Jurkat, Clone E6-1 (cell line): ENCODE results near the gene SCOC. TPM values are rescaled to one million over a fixed set of nuclear protein-coding genes. Genes with fewer than 3 reads are reported as not detected.

Experiments
- DNase-seq: peaks from one replicate; pipeline ENCODE4 v3.0.0-alpha.2; 2011; ENCODE audit warnings: low read depth, low spot score
- H3K4me3 ChIP-seq: 2 replicates; pipeline ENCODE4 v1.5.1; 2011; ENCODE audit warnings: mild to moderate bottlenecking, low read length, control low read depth, moderate library complexity
- polyA plus RNA-seq: library from polyadenylated mRNA; unstranded; fragments of >200 nt; gene quantifications from one replicate; pipeline ENCODE4 v1.2.1, GENCODE V29; 2012; ENCODE audit warnings: missing spikeins; ENCODE audit not compliant: insufficient read length, insufficient read depth

SCOC gene
- polyA plus RNA-seq, result 43.2 TPM

- peak within 1 kb of the TSS; percentile 98 for H3K4me3 ChIP-seq
- DNase-seq, result peak; percentile 98
Measured at GRCh38 chr4:140373328-140374129, at the start of gene SCOC. Gene SCOC, plus strand, starts transcription at chr4:140373646. Its CDS starts 5,525 bp downstream, at chr4:140379171.

- DNase-seq, result peak; percentile 20
- H3K4me3 ChIP-seq, result no peak overlapping the region
Measured at GRCh38 chr4:140326395-140326993, 47.0 kb upstream of the SCOC start.

- DNase-seq, result peak; percentile 35
- no peak overlapping the region for H3K4me3 ChIP-seq
Measured at GRCh38 chr4:140330311-140330900, 43.0 kb upstream of the SCOC start.

- no peak overlapping the region for H3K4me3 ChIP-seq
- no peak for DNase-seq
Measured at GRCh38 chr4:140331245-140331644, 42.2 kb upstream of the SCOC start.

- no peak for DNase-seq
Measured at GRCh38 chr4:140331876-140332275, 41.6 kb upstream of the SCOC start.

GRCh38 chr4:140332734-140333133 lies 40.7 kb upstream of the SCOC start:
- no peak overlapping the region for H3K4me3 ChIP-seq
- DNase-seq, result no peak

More at GRCh38 chr4:140331876-140332275, 41.6 kb upstream of the SCOC start:
- no peak overlapping the region for H3K4me3 ChIP-seq

- DNase-seq, result no peak
Measured at GRCh38 chr4:140333523-140333922, 39.9 kb upstream of the SCOC start.

GRCh38 chr4:140335076-140335475 lies 38.4 kb upstream of the SCOC start:
- no peak overlapping the region for H3K4me3 ChIP-seq
- DNase-seq, result no peak

More at GRCh38 chr4:140333523-140333922, 39.9 kb upstream of the SCOC start:
- no peak overlapping the region for H3K4me3 ChIP-seq

GRCh38 chr4:140336730-140337129 lies 36.7 kb upstream of the SCOC start:
- H3K4me3 ChIP-seq, result no peak overlapping the region
- no peak for DNase-seq

GRCh38 chr4:140342620-140343019 lies 30.8 kb upstream of the SCOC start:
- no peak for DNase-seq
- no peak overlapping the region for H3K4me3 ChIP-seq

- H3K4me3 ChIP-seq, result no peak overlapping the region
- no peak for DNase-seq
Measured at GRCh38 chr4:140343303-140343702, 30.1 kb upstream of the SCOC start.

GRCh38 chr4:140344101-140344500 lies 29.3 kb upstream of the SCOC start:
- no peak for DNase-seq
- no peak overlapping the region for H3K4me3 ChIP-seq

GRCh38 chr4:140344621-140345020 lies 28.8 kb upstream of the SCOC start:
- H3K4me3 ChIP-seq, result no peak overlapping the region
- DNase-seq, result no peak

GRCh38 chr4:140346136-140346535 lies 27.3 kb upstream of the SCOC start:
- H3K4me3 ChIP-seq, result no peak overlapping the region
- DNase-seq, result no peak

GRCh38 chr4:140349816-140350215 lies 23.6 kb upstream of the SCOC start:
- no peak overlapping the region for H3K4me3 ChIP-seq
- no peak for DNase-seq

GRCh38 chr4:140351093-140352075 lies 22.1 kb upstream of the SCOC start:
- H3K4me3 ChIP-seq, result no peak overlapping the region
- DNase-seq, result no peak

GRCh38 chr4:140353786-140354185 lies 19.7 kb upstream of the SCOC start:
- DNase-seq, result peak; percentile 67
- peak overlapping the region; percentile 17; the same call in 1 of the 2 replicates for H3K4me3 ChIP-seq

- no peak for DNase-seq
- H3K4me3 ChIP-seq, result no peak overlapping the region
Measured at GRCh38 chr4:140355288-140355687, 18.2 kb upstream of the SCOC start.

- no peak overlapping the region for H3K4me3 ChIP-seq
- DNase-seq, result no peak
Measured at GRCh38 chr4:140357868-140358267, 15.6 kb upstream of the SCOC start.
